ENCODE results near the gene ZFP57.
"Not testable (repeated sequence)": the region's sequence is repeated elsewhere in the genome, so short reads cannot be mapped to it uniquely, and the experiment has no call there.

ZFP57 gene

GRCh38 chr6:29694637-29695036 lies 13.7 kb upstream of the ZFP57 start:
- DNase-seq = no peak

- DNase-seq = no peak
Observed at GRCh38 chr6:29685718-29686326, 4.9 kb upstream of the ZFP57 start.

GRCh38 chr6:29681811-29682210 lies 859 bp upstream of the ZFP57 start:
- no peak for DNase-seq

GRCh38 chr6:29680416-29680815 lies 536 bp downstream of the ZFP57 start:
- DNase-seq = no peak

- no peak for DNase-seq
Observed at GRCh38 chr6:29679962-29680361, 990 bp downstream of the ZFP57 start.

GRCh38 chr6:29678114-29678513 lies 2.8 kb downstream of the ZFP57 start:
- no peak for DNase-seq

- no peak for DNase-seq
Observed at GRCh38 chr6:29676981-29677601, 3.9 kb downstream of the ZFP57 start.

- no peak for DNase-seq
Observed at GRCh38 chr6:29675561-29675960, 5.4 kb downstream of the ZFP57 start.

GRCh38 chr6:29674008-29674407 lies 6.9 kb downstream of the ZFP57 start:
- DNase-seq = no peak

- DNase-seq = no peak
Observed at GRCh38 chr6:29673161-29673560, 7.8 kb downstream of the ZFP57 start.

GRCh38 chr6:29672116-29672515 lies 8.8 kb downstream of the ZFP57 start:
- DNase-seq = not testable (repeated sequence)

GRCh38 chr6:29671026-29671425 lies 9.9 kb downstream of the ZFP57 start:
- DNase-seq = no peak

GRCh38 chr6:29667158-29667557 lies 13.8 kb downstream of the ZFP57 start:
- no peak for DNase-seq

GRCh38 chr6:29666826-29667130 lies 14.2 kb downstream of the ZFP57 start:
- no peak for DNase-seq

GRCh38 chr6:29665942-29666825 lies 14.8 kb downstream of the ZFP57 start:
- no peak for DNase-seq

- no peak for DNase-seq
Observed at GRCh38 chr6:29663300-29664042, 17.5 kb downstream of the ZFP57 start.

GRCh38 chr6:29661502-29662141 lies 19.3 kb downstream of the ZFP57 start:
- DNase-seq = not testable (repeated sequence)

- DNase-seq = no peak
Observed at GRCh38 chr6:29661071-29661470, 19.9 kb downstream of the ZFP57 start.

- DNase-seq = no peak
Observed at GRCh38 chr6:29656798-29657197, 24.2 kb downstream of the ZFP57 start, which contains the start of gene MOG. TSS of gene MOG (plus strand) at chr6:29657092. CDS start at chr6:29657210, 118 bp downstream.

GRCh38 chr6:29656157-29656556 lies 24.8 kb downstream of the ZFP57 start:
- DNase-seq = no peak

GRCh38 chr6:29655658-29656057 lies 25.3 kb downstream of the ZFP57 start:
- no peak for DNase-seq

GRCh38 chr6:29653452-29654038 lies 27.4 kb downstream of the ZFP57 start:
- peak; percentile 29 for DNase-seq

Data from activated naive CD4-positive, alpha-beta T cell treated with Interleukin-2 at 50 U/mL for 16 hours (primary cell).